HG03342 (cell line): ENCODE results near the gene BICD2.
"Not testable (repeated sequence)": the region's sequence is repeated elsewhere in the genome, so short reads cannot be mapped to it uniquely, and the experiment has no call there.

Experiments
- ATAC-seq: cut with Tn5 transposase; IDR thresholded peaks from one replicate; pipeline ENCODE4 v1.9.1; 2021; ENCODE audit warnings: mild to moderate bottlenecking, moderate library complexity; ENCODE audit not compliant: unreplicated experiment

Gene BICD2

GRCh38 chr9:92771309-92771708 lies 6.7 kb upstream of the BICD2 start:
- ATAC-seq = no peak

DNA sequence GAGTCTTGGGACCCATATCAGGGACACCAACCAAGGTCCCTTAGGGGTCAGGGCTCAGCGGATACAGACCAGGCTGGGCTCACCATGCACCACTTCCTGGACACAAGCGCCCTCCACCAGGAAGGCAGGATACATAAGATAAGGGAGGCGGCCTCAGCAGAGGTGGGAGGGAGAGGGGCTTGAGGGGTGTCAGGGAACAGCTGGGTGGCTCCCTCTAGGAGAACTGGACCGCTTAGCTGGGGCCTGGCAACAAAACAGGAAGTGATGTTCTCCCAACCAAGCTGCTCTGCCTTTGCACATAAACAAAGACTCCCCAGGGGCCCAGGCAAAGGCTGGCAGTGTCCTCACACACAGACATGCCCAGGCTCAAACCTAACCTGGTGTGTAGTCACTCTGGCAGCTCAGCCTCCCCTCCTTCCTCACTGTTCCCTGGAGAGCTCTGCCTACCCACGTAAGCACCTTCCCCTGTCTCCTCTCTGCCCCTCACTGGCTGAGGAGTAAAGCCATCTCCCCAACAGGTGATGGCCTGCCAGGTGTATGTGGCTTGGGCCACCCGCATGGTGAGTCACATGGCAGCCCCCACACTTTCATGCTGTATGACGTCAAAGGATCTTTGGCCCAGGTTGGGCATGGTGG lies 5.8 kb upstream of the BICD2 start:
- no peak for ATAC-seq

DNA sequence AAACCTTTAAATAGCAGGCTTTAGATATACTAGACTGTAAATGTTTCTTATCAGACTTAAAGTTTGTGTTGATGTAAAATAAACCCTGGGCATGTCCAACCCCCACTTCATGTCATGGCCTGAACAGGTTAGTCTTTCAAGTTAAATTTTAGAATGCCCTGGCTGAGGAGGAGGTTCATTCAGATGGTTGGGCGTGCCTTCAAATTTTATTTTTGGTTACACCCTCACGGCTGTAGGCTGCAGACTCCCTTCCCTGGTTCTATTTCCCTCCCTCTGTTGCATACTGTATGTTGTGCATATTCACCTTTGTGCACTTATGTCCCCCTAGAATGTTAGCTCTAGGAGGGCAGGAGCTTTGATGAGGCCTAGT lies 5.3 kb upstream of the BICD2 start:
- no peak for ATAC-seq

DNA sequence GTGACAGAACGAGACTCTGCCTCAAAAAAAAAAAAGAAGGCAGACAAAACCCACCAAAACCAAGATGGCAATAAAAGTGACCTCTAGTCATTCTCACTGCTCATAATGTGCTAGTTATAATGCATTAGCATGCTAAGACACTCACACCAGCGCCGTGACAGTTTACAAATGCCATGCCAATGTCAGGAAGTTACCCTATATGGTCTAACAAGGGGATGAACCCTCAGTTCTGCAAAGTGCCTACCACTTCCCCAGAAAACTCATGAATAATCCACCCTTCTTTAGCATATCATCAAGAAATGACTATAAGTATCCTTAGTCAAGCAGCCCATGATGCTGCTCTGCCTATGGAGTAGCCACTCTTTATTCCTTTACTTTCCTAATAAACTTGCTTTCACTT lies 4.7 kb upstream of the BICD2 start:
- no peak for ATAC-seq

DNA sequence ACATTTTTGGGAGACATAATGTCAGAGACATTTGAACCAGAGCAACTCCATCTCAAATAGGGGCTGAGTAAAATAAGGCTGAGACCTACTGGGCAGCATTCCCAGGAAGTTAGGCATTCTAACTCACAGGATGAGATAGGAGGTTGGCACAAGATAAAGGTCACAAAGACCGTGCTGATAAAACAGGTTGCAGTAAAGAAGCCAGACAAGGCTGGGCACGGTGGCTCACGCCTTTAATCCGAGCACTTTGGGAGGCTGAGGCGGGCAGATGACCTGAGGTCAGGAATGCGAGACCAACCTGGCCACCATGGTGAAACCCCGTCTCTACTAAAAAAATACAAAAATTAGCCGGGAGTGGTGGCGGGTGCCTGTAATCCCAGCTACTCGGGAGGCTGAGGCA lies 4.2 kb upstream of the BICD2 start:
- not testable (repeated sequence) for ATAC-seq

DNA sequence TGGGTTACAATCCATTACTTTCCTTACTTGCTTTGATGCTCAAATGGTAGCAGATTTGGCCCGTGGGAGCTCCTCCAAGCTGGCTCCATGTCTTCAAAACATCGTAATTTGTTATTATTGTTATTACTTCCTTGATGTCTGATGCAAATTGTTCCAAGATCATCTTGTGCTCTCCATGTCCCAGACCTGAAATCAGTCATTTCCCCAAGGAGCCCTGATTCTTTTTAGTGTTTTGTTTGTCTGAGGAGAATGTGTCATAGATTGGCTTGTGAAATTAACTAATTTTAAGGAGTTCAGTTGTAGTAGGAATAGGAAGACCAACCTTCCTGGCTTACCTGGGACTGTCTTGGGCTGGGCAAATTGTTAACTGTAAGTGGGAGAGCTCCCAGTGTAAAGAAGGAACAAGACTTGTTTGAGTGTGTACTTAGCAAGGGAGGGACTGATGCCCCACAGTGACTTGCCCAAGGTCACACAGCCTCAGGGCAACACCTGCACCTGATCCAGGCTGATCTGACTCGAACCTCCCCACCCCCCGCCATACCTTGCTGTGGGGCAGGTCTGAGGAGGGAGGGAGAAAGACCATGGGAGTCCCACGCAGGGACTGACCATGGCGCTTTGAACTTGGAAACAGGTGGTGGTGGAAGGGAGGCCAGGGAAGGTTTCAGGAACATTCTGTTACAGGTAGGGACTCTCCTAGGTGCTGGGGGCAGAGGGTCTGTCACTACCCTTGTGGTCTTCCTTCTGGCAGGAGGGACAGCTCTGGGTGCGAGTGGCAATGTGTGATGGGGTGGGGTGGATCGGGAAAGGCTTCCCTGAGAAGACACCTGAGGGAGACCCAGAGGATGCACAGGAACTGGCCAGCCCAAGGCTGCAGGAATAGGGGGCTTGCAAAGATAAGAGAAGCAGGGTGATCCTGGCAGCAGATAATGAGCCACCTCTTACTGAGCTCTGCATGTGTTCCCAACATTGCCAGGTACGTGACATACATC lies 2.7 kb upstream of the BICD2 start:
- no peak for ATAC-seq

DNA sequence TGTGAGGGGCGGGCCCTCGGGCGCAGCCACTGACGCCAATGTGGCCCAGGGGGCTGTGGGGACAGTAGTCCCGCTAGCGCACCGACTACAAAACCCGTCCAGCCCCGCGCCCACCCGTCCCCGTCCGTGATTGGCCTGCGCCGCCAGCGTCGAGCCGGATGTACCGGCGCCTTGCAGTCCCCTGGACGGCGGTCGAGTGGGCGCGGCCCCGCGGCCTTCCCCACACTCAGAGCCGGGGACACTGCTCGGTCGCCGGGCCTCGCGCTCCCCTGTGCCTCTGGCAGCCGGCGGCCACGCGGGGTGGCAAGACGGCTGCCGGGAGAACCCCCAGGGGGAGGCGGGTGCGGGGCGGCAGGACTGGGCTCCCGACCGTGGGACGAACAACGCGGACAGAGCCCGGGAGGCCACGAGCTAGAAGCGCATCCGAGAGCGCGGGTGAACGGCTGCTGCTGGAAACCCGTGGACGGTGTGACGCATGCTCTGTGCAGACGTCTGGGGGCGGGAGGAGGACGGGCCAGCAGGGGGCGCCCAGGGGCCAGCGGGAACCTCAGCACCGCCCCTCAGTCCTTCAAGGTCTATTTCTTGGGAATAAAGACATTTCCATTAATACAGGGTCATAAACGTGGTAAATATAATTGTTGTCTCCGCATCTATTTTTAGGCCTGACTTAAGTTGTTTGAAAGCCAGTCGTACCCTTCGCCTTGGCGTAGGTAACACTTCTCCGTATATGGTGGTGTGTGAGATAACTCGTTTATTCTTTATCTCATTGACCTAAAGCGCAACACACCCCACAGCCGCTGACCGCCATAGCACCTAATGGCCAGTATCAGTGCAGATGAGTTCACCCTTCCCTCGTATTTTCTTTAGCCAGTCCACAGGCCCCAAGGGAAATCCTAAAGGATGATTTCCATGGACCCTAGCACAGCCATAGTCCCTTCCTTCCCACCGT lies 629 bp upstream of the BICD2 start:
- peak; percentile 48 for ATAC-seq

GRCh38 chr9:92763721-92764380 lies 782 bp downstream of the BICD2 start:
- ATAC-seq = no peak

DNA sequence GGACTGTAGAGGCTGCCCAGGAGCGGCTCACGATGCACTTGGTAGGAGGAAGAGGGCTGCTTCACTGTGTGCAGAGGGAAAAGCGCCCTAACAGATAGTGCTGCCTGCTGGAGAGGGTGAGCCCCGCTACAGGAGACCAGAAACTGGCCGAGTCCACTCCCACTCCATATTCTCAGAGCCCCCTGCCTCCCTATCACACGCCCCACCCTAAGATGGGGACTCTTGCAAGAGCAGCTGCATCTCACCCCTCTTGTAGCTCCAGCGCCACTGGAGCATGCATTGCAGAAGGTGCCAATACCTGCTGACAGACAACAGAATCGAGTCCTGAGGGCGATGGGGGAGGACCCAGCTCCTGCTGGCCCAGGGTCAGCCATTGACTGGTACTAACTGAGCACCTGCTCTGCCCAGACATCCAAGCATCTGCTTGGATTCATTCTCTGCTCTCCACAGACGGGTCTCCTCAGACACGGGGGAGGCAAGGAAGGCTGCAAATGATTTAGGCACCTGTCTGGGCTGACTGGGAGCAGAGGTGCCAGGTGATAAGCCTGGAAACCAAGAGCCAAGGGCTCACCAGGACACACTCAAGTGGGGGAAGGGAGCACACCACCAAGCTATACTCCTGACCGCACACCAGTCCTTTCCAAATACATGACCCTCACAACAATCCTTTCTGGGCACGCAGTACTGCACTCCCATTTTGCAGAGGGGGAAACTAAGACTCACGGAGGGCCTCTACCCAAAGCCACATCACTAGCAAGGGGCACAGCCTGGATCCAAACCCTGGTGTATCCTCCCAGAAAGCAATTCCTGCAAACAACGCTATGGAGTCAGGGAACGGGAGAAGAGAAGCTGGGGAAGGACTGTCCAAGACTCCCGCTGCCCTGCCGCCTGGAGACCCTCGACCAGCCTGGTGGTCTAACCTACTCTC lies 1.6 kb downstream of the BICD2 start:
- ATAC-seq = no peak

- ATAC-seq = no peak
Measured at GRCh38 chr9:92762196-92762595, 2.4 kb downstream of the BICD2 start.

- no peak for ATAC-seq
Measured at GRCh38 chr9:92761686-92762085, 2.9 kb downstream of the BICD2 start.

GRCh38 chr9:92760494-92760893 lies 4.1 kb downstream of the BICD2 start:
- no peak for ATAC-seq

- ATAC-seq = no peak
Measured at GRCh38 chr9:92760070-92760469, 4.6 kb downstream of the BICD2 start.

GRCh38 chr9:92759446-92759845 lies 5.2 kb downstream of the BICD2 start:
- no peak for ATAC-seq

- ATAC-seq = no peak
Measured at GRCh38 chr9:92756792-92757191, 7.8 kb downstream of the BICD2 start.

GRCh38 chr9:92754091-92754745 lies 10.4 kb downstream of the BICD2 start:
- ATAC-seq = no peak

DNA sequence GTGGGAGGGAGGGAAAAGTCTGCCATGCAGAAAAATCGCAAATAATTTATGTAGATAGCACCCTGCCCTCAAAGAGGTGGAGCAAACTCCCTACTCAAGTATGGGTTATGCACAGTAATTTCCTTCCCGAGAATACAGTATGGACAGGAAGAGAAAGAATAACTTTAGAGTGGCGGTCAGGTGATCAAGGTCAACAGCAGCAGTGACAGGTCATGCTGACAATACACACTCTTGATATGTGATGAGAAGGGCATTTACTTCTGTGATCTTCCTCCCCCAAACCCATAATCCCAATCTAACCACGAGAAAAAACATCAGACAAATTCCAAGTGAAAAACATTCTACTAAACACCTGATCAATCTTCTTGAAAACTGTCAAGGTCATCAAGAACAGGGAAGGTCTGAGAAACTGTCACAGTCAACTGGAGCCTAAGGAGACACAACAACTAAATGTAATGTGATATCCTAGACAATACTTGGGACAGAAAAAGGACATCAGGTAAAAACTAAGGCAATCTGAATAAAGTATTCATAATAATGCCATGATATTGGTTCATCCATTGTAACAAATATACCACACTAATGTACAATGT lies 11.7 kb downstream of the BICD2 start:
- ATAC-seq = no peak

DNA sequence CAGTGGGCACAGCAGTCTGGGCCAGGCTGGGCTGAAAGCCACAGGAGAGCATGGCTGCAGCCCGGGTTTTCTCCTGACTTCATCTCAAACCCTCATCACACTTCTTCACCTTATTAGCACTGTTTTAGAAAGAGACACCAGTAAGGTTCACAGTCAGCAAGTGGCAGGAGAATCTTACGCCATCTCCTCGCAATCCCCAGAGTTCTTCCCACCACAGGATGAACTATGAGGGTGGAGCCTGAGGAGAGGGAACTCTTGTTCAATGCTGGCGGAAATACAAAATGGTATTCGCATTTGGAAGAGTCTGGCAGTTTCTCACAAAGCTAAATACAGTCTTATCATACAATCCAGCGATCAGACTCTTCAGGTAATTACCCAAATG lies 14.7 kb downstream of the BICD2 start:
- no peak for ATAC-seq
